HUES64 (cell line): Measurements from ENCODE around the gene PODXL2.

ENCODE experiments used
- H3K27ac ChIP-seq: 2 replicates; pipeline ENCODE4 v1.7.0; 2013; ENCODE audit warnings: low read depth, low read length, inconsistent platforms
- H3K27me3 ChIP-seq: 2 replicates; pipeline ENCODE4 v1.6.1; 2013; ENCODE audit warnings: mild to moderate bottlenecking, low read length; ENCODE audit not compliant: insufficient read depth
- H3K36me3 ChIP-seq: 2 replicates; pipeline ENCODE4 v1.6.1; 2013; ENCODE audit warnings: mild to moderate bottlenecking, low read length; ENCODE audit not compliant: insufficient read depth
- H3K4me1 ChIP-seq: 2 replicates; pipeline ENCODE4 v1.6.1; 2013; ENCODE audit warnings: mild to moderate bottlenecking, low read length, moderate library complexity; ENCODE audit not compliant: insufficient read depth
- H3K4me3 ChIP-seq: 2 replicates; pipeline ENCODE4 v1.5.1; 2013; ENCODE audit warnings: mild to moderate bottlenecking, low read length, moderate library complexity
- H3K9ac ChIP-seq: 2 replicates; pipeline ENCODE4 v1.6.1; 2013; ENCODE audit warnings: mild to moderate bottlenecking, low read depth, low read length
- H3K9me3 ChIP-seq: 2 replicates; pipeline ENCODE4 v1.6.1; 2013; ENCODE audit warnings: low read depth, low read length; ENCODE audit not compliant: insufficient read depth
- WGBS: fragments of 150-250, 120-280 bp; methylation state at CpG from one replicate; pipeline ENCODE4 v1.1.7; 2013; ENCODE audit warnings: missing lambda C conversion rate; 5-methylcytosine and 5-hydroxymethylcytosine counted together

PODXL2 gene

GRCh38 chr3:127706312-127706711 lies 77.3 kb downstream of the PODXL2 start:
- Histone ChIP-seq H3K4me3 (no peak overlapping the region), H3K36me3 (no peaks in the 10 kb centered on the region), H3K9ac (no peak overlapping the region), H3K4me1 (peaks cover 15% of the 10 kb centered on the region), H3K27ac (no peak overlapping the region), H3K27me3 (no peaks in the 10 kb centered on the region), H3K9me3 (no peaks in the 10 kb centered on the region)
- 94% methylated on average over 7 of the region's 7 CpGs for WGBS

- Histone ChIP-seq H3K9me3 (no peaks in the 10 kb centered on the region), H3K36me3 (no peaks in the 10 kb centered on the region), H3K4me3 (no peak overlapping the region), H3K4me1 (peaks cover 15% of the 10 kb centered on the region), H3K27me3 (no peaks in the 10 kb centered on the region), H3K27ac (no peak overlapping the region), H3K9ac (no peak overlapping the region)
- 92% methylated on average over 15 of the region's 16 CpGs for WGBS
Observed at GRCh38 chr3:127706785-127707351, 77.9 kb downstream of the PODXL2 start.

- Histone ChIP-seq H3K27ac (no peak overlapping the region), H3K4me1 (peaks cover 15% of the 10 kb centered on the region), H3K9me3 (no peaks in the 10 kb centered on the region), H3K9ac (no peak overlapping the region), H3K4me3 (no peak overlapping the region), H3K36me3 (no peaks in the 10 kb centered on the region), H3K27me3 (no peaks in the 10 kb centered on the region)
- 64% methylated on average over 13 of the region's 13 CpGs for WGBS
Observed at GRCh38 chr3:127707851-127708411, 78.9 kb downstream of the PODXL2 start.

GRCh38 chr3:127708837-127709236 lies 79.9 kb downstream of the PODXL2 start:
- H3K27ac ChIP-seq, result no peak overlapping the region
- no peaks in the 10 kb centered on the region for H3K36me3 ChIP-seq
- no peaks in the 10 kb centered on the region for H3K9me3 ChIP-seq
- H3K4me1 ChIP-seq, result peaks cover 15% of the 10 kb centered on the region
- H3K9ac ChIP-seq, result no peak overlapping the region
- H3K27me3 ChIP-seq, result no peaks in the 10 kb centered on the region
- 79% methylated on average over 2 of the region's 2 CpGs for WGBS
- no peak overlapping the region for H3K4me3 ChIP-seq

- Histone ChIP-seq H3K36me3 (no peaks in the 10 kb centered on the region), H3K27ac (no peak overlapping the region), H3K27me3 (no peaks in the 10 kb centered on the region), H3K9ac (no peak overlapping the region), H3K4me3 (no peak overlapping the region), H3K4me1 (peaks cover 19% of the 10 kb centered on the region), H3K9me3 (no peaks in the 10 kb centered on the region)
- 85% methylated on average over 3 of the region's 3 CpGs for WGBS
Observed at GRCh38 chr3:127709320-127710060, 80.5 kb downstream of the PODXL2 start.

- Histone ChIP-seq H3K4me1 (peaks cover 19% of the 10 kb centered on the region), H3K9me3 (no peaks in the 10 kb centered on the region), H3K36me3 (no peaks in the 10 kb centered on the region), H3K27me3 (no peaks in the 10 kb centered on the region), H3K27ac (no peak overlapping the region), H3K9ac (no peak overlapping the region), H3K4me3 (no peak overlapping the region)
- WGBS, result 91% methylated on average over 18 of the region's 18 CpGs
Observed at GRCh38 chr3:127710155-127710941, 81.4 kb downstream of the PODXL2 start.

GRCh38 chr3:127711021-127711695 lies 82.2 kb downstream of the PODXL2 start:
- Histone ChIP-seq H3K27ac (no peak overlapping the region), H3K9me3 (no peaks in the 10 kb centered on the region), H3K36me3 (no peaks in the 10 kb centered on the region), H3K4me1 (peaks cover 19% of the 10 kb centered on the region), H3K4me3 (no peak overlapping the region), H3K9ac (no peak overlapping the region), H3K27me3 (no peaks in the 10 kb centered on the region)
- WGBS, result 79% methylated on average over 14 of the region's 14 CpGs

- Histone ChIP-seq H3K4me1 (peaks cover 19% of the 10 kb centered on the region), H3K9me3 (no peaks in the 10 kb centered on the region), H3K9ac (no peak overlapping the region), H3K27ac (no peak overlapping the region), H3K36me3 (no peaks in the 10 kb centered on the region), H3K27me3 (no peaks in the 10 kb centered on the region), H3K4me3 (no peak overlapping the region)
- WGBS, result 95% methylated on average over 14 of the region's 14 CpGs
Observed at GRCh38 chr3:127711896-127712295, 82.9 kb downstream of the PODXL2 start.

- H3K4me3 ChIP-seq, result no peak overlapping the region
- H3K36me3 ChIP-seq, result no peaks in the 10 kb centered on the region
- no peaks in the 10 kb centered on the region for H3K27me3 ChIP-seq
- H3K27ac ChIP-seq, result no peak overlapping the region
- WGBS, result 89% methylated on average over 9 of the region's 9 CpGs
- peaks cover 19% of the 10 kb centered on the region for H3K4me1 ChIP-seq
- H3K9ac ChIP-seq, result no peak overlapping the region
- H3K9me3 ChIP-seq, result no peaks in the 10 kb centered on the region
Observed at GRCh38 chr3:127712461-127712860, 83.5 kb downstream of the PODXL2 start.

- H3K27me3 ChIP-seq, result no peaks in the 10 kb centered on the region
- no peaks in the 10 kb centered on the region for H3K9me3 ChIP-seq
- no peaks in the 10 kb centered on the region for H3K36me3 ChIP-seq
- no peak overlapping the region for H3K9ac ChIP-seq
- H3K27ac ChIP-seq, result no peak overlapping the region
- no peak overlapping the region for H3K4me3 ChIP-seq
- 94% methylated on average over 9 of the region's 9 CpGs for WGBS
- peaks cover 13% of the 10 kb centered on the region for H3K4me1 ChIP-seq
Observed at GRCh38 chr3:127712881-127713771, 84.1 kb downstream of the PODXL2 start.
